ENCODE measurements around the gene ZNF426. TPM values are rescaled to one million over a fixed set of nuclear protein-coding genes. Genes with fewer than 3 reads are reported as not detected.

The ZNF426 gene
- polyA plus RNA-seq, 3 donors from 2014 or later = 9.2 to 27.5 (median 23.7) TPM

Other genes starting within 250 kb of the ZNF426 start
- 10 to 100 TPM in 2 of 3 donors, 1 to 10 TPM in 1; 8.1 to 11.0 (median 10.9) TPM for gene ZNF699, start 228.8 kb downstream of the ZNF426 start, polyA plus RNA-seq
- gene ZNF559, start 214.5 kb downstream of the ZNF426 start, polyA plus RNA-seq = 10 to 100 TPM; 12.3 to 26.4 (median 16.4) TPM
- gene ZNF177, start 175.6 kb downstream of the ZNF426 start, polyA plus RNA-seq = under 1 TPM in 1 of 3 donors, not detected in 2; 0.52 TPM
- 10 to 100 TPM; 15.9 to 23.6 (median 19.6) TPM for gene ZNF266, start 103.1 kb downstream of the ZNF426 start, polyA plus RNA-seq
- not detected for gene ZNF560, start 40.0 kb downstream of the ZNF426 start, polyA plus RNA-seq
- 1 to 10 TPM; 2.2 to 7.3 (median 5.4) TPM for gene ZNF121, start 45.9 kb upstream of the ZNF426 start, polyA plus RNA-seq
- 10 to 100 TPM in 1 of 3 donors, 1 to 10 TPM in 2; 7.2 to 14.7 (median 9.9) TPM for gene ZNF561, start 82.6 kb upstream of the ZNF426 start, polyA plus RNA-seq
- gene ZNF562, start 136.5 kb upstream of the ZNF426 start, polyA plus RNA-seq = 1 to 10 TPM; 3.4 to 5.5 (median 4.7) TPM
- 1 to 10 TPM; 4.5 to 7.4 (median 6.1) TPM for gene ZNF846, start 230.1 kb upstream of the ZNF426 start, polyA plus RNA-seq

Measured in immature natural killer cell (primary cell).